PC-9 (cell line): ENCODE results near the gene GUCY2C.

Experiments used
- EZH2 ChIP-seq: fragments of 200-600 bp; sonication (generic); IDR thresholded peaks from 2 replicates; pipeline ENCODE4 v1.8.0; 2017; ENCODE audit warnings: antibody characterized with exemption, low read depth
- TF ChIP-seq, protein P1 (sequence below): fragments of 200-600 bp; sonication (generic); conservative IDR thresholded peaks from 2 replicates; pipeline ENCODE4 v1.6.1; 2017; ENCODE audit warnings: mixed run types, antibody characterized with exemption, mild to moderate bottlenecking, moderate library complexity

DNA sequence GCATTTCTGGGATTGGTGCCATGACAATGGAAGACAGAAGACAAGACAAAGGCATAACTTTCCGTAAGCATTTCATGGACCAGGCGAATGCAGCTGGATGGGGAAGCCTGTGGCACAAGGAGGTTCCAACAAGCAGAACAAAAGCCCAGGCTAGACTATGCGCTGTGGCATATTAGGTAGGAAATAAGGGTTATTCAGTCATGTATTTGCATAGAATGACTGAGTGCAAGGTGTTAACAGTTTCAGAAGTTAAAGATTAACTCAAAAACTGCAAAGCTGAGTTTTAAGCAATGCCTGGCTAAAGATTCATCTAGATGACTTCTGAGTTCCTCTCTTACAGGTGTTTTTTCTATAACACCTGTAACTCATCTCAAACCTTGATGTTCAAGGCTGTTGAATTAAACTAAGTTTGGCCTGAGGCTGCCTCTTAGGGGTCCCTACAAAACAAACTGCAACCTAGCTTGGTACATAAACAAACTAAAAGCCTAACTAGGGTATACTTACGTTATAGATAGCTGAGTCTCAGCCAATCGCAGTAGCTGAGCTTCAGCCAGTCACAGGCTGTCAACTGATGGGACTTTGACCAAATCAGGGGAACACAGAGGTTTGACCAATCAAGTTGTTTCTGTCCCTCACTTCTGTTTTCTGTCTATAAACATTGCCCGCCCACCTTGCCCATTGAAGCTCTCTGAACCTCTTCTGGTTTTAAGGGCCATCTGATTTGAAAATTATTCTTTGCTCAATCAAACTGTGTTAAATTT lies 76.5 kb downstream of the GUCY2C start:
- TF ChIP-seq EZH2 = no peak
- TF ChIP-seq, protein P1, sequence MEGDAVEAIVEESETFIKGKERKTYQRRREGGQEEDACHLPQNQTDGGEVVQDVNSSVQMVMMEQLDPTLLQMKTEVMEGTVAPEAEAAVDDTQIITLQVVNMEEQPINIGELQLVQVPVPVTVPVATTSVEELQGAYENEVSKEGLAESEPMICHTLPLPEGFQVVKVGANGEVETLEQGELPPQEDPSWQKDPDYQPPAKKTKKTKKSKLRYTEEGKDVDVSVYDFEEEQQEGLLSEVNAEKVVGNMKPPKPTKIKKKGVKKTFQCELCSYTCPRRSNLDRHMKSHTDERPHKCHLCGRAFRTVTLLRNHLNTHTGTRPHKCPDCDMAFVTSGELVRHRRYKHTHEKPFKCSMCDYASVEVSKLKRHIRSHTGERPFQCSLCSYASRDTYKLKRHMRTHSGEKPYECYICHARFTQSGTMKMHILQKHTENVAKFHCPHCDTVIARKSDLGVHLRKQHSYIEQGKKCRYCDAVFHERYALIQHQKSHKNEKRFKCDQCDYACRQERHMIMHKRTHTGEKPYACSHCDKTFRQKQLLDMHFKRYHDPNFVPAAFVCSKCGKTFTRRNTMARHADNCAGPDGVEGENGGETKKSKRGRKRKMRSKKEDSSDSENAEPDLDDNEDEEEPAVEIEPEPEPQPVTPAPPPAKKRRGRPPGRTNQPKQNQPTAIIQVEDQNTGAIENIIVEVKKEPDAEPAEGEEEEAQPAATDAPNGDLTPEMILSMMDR = no peak
